Loucy (cell line): ENCODE data around the gene GALNT12.

Experiments used
- CTCF ChIP-seq: fragments of 200-600 bp; sonication (generic); conservative IDR thresholded peaks from 2 replicates; pipeline ENCODE4 v1.5.1; 2014; ENCODE audit warnings: mild to moderate bottlenecking, antibody characterized with exemption, low read length
- EZH2phosphoT487 ChIP-seq: fragments of 200-600 bp; IDR thresholded peaks from 2 replicates; pipeline ENCODE4 v1.6.1; 2018; ENCODE audit warnings: antibody characterized with exemption, mild to moderate bottlenecking, moderate library complexity, borderline replicate concordance

GRCh38 chr9:98825414-98825813, 17.9 kb downstream of the GALNT12 start:
- no peak for TF ChIP-seq CTCF
- no peak for TF ChIP-seq EZH2phosphoT487
